ENCODE measurements around the gene ZNF653. TPM values are rescaled to one million over a fixed set of nuclear protein-coding genes. Genes with fewer than 3 reads are reported as not detected.
A peak's percentile ranks its signal among the peaks of the same experiment; 100 is the strongest.

Gene ZNF653
- total RNA-seq, 2 donors from 2014 or later, result 5.4 to 25.0 TPM

DNA sequence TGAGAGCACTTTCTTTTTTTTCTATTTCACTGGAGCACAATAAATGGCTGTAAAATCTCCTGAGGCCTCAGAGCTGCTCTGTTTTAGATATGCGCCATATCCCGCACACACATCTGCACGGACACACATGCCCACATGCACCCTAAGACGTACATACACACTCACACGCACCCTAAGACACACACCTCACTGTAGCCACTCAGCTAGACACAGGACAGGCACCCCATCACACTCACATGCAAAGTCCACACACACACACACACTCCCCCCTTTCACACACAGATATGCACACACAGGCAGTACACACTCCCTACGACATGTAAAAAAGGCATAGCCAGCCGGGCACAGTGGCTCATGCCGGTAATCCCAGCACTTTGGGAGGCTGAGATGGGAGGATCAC, 44.6 kb upstream of the ZNF653 start:
- H3K4me3 ChIP-seq, result no peak overlapping the region
- H3K9me3 ChIP-seq, result no peaks in the 10 kb centered on the region
- no peaks in the 10 kb centered on the region for H3K4me1 ChIP-seq (ENCODE audit: control insufficient read depth in 1 of 2, low read depth in 2 of 2)
- DNase-seq (ENCODE audit: low spot score) (no peak), ATAC-seq (ENCODE audit: insufficient number of reproducible peaks, low FRiP score, low read depth) (no peak)
- TF ChIP-seq, protein P1, sequence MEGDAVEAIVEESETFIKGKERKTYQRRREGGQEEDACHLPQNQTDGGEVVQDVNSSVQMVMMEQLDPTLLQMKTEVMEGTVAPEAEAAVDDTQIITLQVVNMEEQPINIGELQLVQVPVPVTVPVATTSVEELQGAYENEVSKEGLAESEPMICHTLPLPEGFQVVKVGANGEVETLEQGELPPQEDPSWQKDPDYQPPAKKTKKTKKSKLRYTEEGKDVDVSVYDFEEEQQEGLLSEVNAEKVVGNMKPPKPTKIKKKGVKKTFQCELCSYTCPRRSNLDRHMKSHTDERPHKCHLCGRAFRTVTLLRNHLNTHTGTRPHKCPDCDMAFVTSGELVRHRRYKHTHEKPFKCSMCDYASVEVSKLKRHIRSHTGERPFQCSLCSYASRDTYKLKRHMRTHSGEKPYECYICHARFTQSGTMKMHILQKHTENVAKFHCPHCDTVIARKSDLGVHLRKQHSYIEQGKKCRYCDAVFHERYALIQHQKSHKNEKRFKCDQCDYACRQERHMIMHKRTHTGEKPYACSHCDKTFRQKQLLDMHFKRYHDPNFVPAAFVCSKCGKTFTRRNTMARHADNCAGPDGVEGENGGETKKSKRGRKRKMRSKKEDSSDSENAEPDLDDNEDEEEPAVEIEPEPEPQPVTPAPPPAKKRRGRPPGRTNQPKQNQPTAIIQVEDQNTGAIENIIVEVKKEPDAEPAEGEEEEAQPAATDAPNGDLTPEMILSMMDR (IDR thresholded peaks at IDR 0.05), result no peak
- peak overlapping the region in 1 of 2 donors; percentile 65 for H3K27ac ChIP-seq
- no peaks in the 10 kb centered on the region for H3K27me3 ChIP-seq (replicated peaks; ENCODE audit: insufficient read depth)
- H3K36me3 ChIP-seq, result peaks cover 72% of the 10 kb centered on the region

DNA sequence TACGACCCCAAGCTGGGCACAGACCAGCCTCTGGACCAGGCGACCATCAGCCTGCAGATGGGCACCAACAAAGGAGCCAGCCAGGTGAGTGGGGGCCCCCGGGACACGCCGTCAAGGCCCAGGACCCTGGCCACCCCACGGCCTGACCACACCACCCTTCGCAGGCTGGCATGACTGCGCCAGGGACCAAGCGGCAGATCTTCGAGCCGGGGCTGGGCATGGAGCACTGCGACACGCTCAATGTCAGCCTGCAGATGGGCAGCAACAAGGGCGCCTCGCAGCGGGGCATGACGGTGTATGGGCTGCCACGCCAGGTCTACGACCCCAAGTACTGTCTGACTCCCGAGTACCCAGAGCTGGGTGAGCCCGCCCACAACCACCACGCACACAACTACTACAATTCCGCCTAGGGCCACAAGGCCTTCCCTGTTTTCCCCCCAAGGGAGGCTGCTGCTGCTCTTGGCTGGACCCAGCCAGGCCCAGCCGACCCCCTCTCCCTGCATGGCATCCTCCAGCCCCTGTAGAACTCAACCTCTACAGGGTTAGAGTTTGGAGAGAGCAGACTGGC, 43.8 kb upstream of the ZNF653 start:
- H3K4me1 ChIP-seq (ENCODE audit: control insufficient read depth in 1 of 2, low read depth in 2 of 2), result peaks cover 0 to 7% of the 10 kb centered on the region in 2 donors
- DNase-seq (ENCODE audit: low spot score), result no peak
- no peaks in the 10 kb centered on the region for H3K9me3 ChIP-seq
- ATAC-seq (ENCODE audit: insufficient number of reproducible peaks, low FRiP score, low read depth), result no peak
- TF ChIP-seq, protein P1 (IDR thresholded peaks at IDR 0.05), result no peak
- no peak overlapping the region for H3K4me3 ChIP-seq
- no peak overlapping the region for H3K27ac ChIP-seq
- peaks cover 73% of the 10 kb centered on the region for H3K36me3 ChIP-seq
- H3K27me3 ChIP-seq (replicated peaks; ENCODE audit: insufficient read depth), result no peaks in the 10 kb centered on the region

GRCh38 chr19:11547929-11548700, 42.5 kb upstream of the ZNF653 start:
- Histone ChIP-seq H3K36me3 (peaks cover 70% of the 10 kb centered on the region), H3K9me3 (no peaks in the 10 kb centered on the region), H3K4me1 (ENCODE audit: control insufficient read depth in 1 of 2, low read depth in 2 of 2) (peaks cover 0 to 17% of the 10 kb centered on the region in 2 donors), H3K27ac (no peak overlapping the region), H3K4me3 (no peak overlapping the region), H3K27me3 (replicated peaks; ENCODE audit: insufficient read depth) (no peaks in the 10 kb centered on the region)
- DNase-seq (ENCODE audit: low spot score) (no peak), ATAC-seq (ENCODE audit: insufficient number of reproducible peaks, low FRiP score, low read depth) (no peak)
- TF ChIP-seq, protein P1 (IDR thresholded peaks at IDR 0.05), result no peak

- DNase-seq (ENCODE audit: low spot score), result no peak
- peak overlapping the region; percentile 86 for H3K4me3 ChIP-seq
- peak overlapping the region; percentile 94 to 98 for H3K27ac ChIP-seq
- no peaks in the 10 kb centered on the region for H3K27me3 ChIP-seq (replicated peaks; ENCODE audit: insufficient read depth)
- H3K4me1 ChIP-seq (ENCODE audit: control insufficient read depth in 1 of 2, low read depth in 2 of 2), result peaks cover 9 to 53% of the 10 kb centered on the region in 2 donors
- H3K36me3 ChIP-seq, result peaks cover 32% of the 10 kb centered on the region
- TF ChIP-seq, protein P1 (IDR thresholded peaks at IDR 0.05), result no peak
- H3K9me3 ChIP-seq, result no peaks in the 10 kb centered on the region
- no peak for ATAC-seq (ENCODE audit: insufficient number of reproducible peaks, low FRiP score, low read depth)
Observed at GRCh38 chr19:11541238-11541637, 35.6 kb upstream of the ZNF653 start.

DNA sequence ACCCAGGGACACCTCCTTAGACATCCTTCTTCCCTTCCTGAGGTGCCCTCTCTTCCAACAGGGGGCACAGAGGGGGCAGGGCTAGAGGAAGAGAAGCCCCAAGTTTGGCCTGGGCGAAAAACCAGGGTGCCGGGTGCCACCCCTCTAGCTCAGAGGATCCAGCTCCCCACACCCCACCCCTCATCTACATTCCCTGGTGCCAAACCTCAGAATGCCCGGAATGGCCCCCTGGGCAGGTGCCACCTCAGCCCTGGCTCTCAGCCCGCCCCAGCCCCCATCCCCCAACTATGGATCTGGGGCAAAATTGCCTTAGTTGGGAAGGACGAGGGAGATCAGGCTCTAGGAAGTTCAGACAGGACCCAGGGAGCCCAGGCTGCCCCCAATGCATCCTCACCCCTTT, 35.0 kb upstream of the ZNF653 start:
- no peak for DNase-seq (ENCODE audit: low spot score)
- no peaks in the 10 kb centered on the region for H3K9me3 ChIP-seq
- H3K27me3 ChIP-seq (replicated peaks; ENCODE audit: insufficient read depth), result no peaks in the 10 kb centered on the region
- peak overlapping the region; percentile 94 to 98 for H3K27ac ChIP-seq
- no peak for ATAC-seq (ENCODE audit: insufficient number of reproducible peaks, low FRiP score, low read depth)
- peak overlapping the region; percentile 86 for H3K4me3 ChIP-seq
- TF ChIP-seq, protein P1 (IDR thresholded peaks at IDR 0.05), result no peak
- peaks cover 26% of the 10 kb centered on the region for H3K36me3 ChIP-seq
- peaks cover 9 to 56% of the 10 kb centered on the region in 2 donors for H3K4me1 ChIP-seq (ENCODE audit: control insufficient read depth in 1 of 2, low read depth in 2 of 2)

All from thoracic aorta (tissue), 2 donors.